ENCODE measurements around the gene IGFALS.

IGFALS gene

GRCh38 chr16:1817716-1818115 lies 24.2 kb upstream of the IGFALS start:
- no peak overlapping the region for H3K4me3 ChIP-seq (ENCODE audit: low read depth, low read length)
- TF ChIP-seq CTCF (IDR thresholded peaks at IDR 0.05; ENCODE audit: borderline replicate concordance, insufficient read depth, low read depth, low read length): no peak

- no peak for TF ChIP-seq CTCF (IDR thresholded peaks at IDR 0.05; ENCODE audit: borderline replicate concordance, insufficient read depth, low read depth, low read length)
- H3K4me3 ChIP-seq (ENCODE audit: low read depth, low read length): no peak overlapping the region
These were observed 23.7 kb upstream of the IGFALS start for GRCh38 chr16:1817276-1817589.

GRCh38 chr16:1816396-1817275 lies 23.1 kb upstream of the IGFALS start:
- no peak for TF ChIP-seq CTCF (IDR thresholded peaks at IDR 0.05; ENCODE audit: borderline replicate concordance, insufficient read depth, low read depth, low read length)
- no peak overlapping the region for H3K4me3 ChIP-seq (ENCODE audit: low read depth, low read length)

- H3K4me3 ChIP-seq (ENCODE audit: low read depth, low read length): no peak overlapping the region
- no peak for TF ChIP-seq CTCF (IDR thresholded peaks at IDR 0.05; ENCODE audit: borderline replicate concordance, insufficient read depth, low read depth, low read length)
These were observed 22.0 kb upstream of the IGFALS start for GRCh38 chr16:1815461-1815860.

- peak; percentile 29; the same call in 1 of the 2 replicates for TF ChIP-seq CTCF (IDR thresholded peaks at IDR 0.05; ENCODE audit: borderline replicate concordance, insufficient read depth, low read depth, low read length)
- H3K4me3 ChIP-seq (ENCODE audit: low read depth, low read length): no peak overlapping the region
These were observed 19.2 kb upstream of the IGFALS start for GRCh38 chr16:1812732-1813163.

GRCh38 chr16:1810536-1810935 lies 17.0 kb upstream of the IGFALS start:
- H3K4me3 ChIP-seq (ENCODE audit: low read depth, low read length): no peak overlapping the region
- no peak for TF ChIP-seq CTCF (IDR thresholded peaks at IDR 0.05; ENCODE audit: borderline replicate concordance, insufficient read depth, low read depth, low read length)

- no peak overlapping the region for H3K4me3 ChIP-seq (ENCODE audit: low read depth, low read length)
- TF ChIP-seq CTCF (IDR thresholded peaks at IDR 0.05; ENCODE audit: borderline replicate concordance, insufficient read depth, low read depth, low read length): no peak
These were observed 16.6 kb upstream of the IGFALS start for GRCh38 chr16:1810106-1810505.
